HEK293 (cell line): Measurements from ENCODE around the gene AMT.

Source experiments
- CTCF ChIA-PET: fragments of 350-600 bp; formaldehyde crosslinking; extraction: SDS; loops from one replicate; lab custom pipeline; 2021; ENCODE audit warnings: antibody characterized with exemption; lab: Yijun Ruan, JAX
- POLR2A ChIA-PET: fragments of 300-600 bp; formaldehyde crosslinking; extraction: SDS; loops from one replicate; lab custom pipeline; 2020; ENCODE audit warnings: antibody characterized with exemption, inconsistent platforms; lab: Yijun Ruan, JAX
- H3K27ac ChIP-seq: fragments of 200-500 bp; sonication (Bioruptor generic); 2 replicates; pipeline ENCODE4 v1.5.1; 2014; ENCODE audit warnings: low read depth, low read length, control low read depth, inconsistent platforms; ENCODE audit errors: extremely low read depth
- H3K36me3 ChIP-seq, 2 experiments: fragments of 200-500 bp in 1 of 2; sonication (Bioruptor generic) in 1 of 2; 1 replicate in 1 of 2; 2 replicates in 1 of 2; pipeline ENCODE4 v1.5.1; 2014 to 2017; ENCODE audit warnings: inconsistent platforms in 2 of 2, low read length in 2 of 2; ENCODE audit not compliant: control insufficient read depth in 2 of 2, insufficient read depth in 1 of 2
- H3K4me1 ChIP-seq: fragments of 200-500 bp; sonication (Bioruptor generic); 2 replicates; pipeline ENCODE4 v1.5.1; 2014; ENCODE audit warnings: mild to moderate bottlenecking, low read length, inconsistent platforms; ENCODE audit not compliant: control insufficient read depth, insufficient read depth
- H3K4me3 ChIP-seq: 2 replicates; pipeline ENCODE4 v1.5.1; 2011; ENCODE audit warnings: low read depth, mild to moderate bottlenecking, control low read depth, low read length, moderate library complexity
- H3K9me3 ChIP-seq: fragments of 200-500 bp; sonication (Bioruptor generic); 2 replicates; pipeline ENCODE4 v1.5.1; 2014; ENCODE audit warnings: low read depth, low read length, inconsistent platforms; ENCODE audit not compliant: control insufficient read depth, insufficient read depth
- HOXC10 ChIP-seq: sonication (generic); formaldehyde crosslinking; IDR thresholded peaks from 2 replicates; pipeline ENCODE4 v1.8.1; 2023; ENCODE audit warnings: mild to moderate bottlenecking, missing genetic modification reagents
- REPIN1 ChIP-seq: fragments of 450-650 bp; formaldehyde crosslinking; IDR thresholded peaks from 2 replicates; pipeline ENCODE4 v1.5.1; 2017; ENCODE audit warnings: missing biosample characterization, missing genetic modification characterization, low read depth
- ZBTB20 ChIP-seq: fragments of 450-650 bp; formaldehyde crosslinking; IDR thresholded peaks from 2 replicates; pipeline ENCODE4 v1.5.1; 2016; ENCODE audit warnings: missing biosample characterization, missing genetic modification characterization
- ZBTB44 ChIP-seq: fragments of 450-650 bp; IDR thresholded peaks from 2 replicates; pipeline ENCODE4 v1.5.1; 2018; ENCODE audit warnings: missing biosample characterization, mild to moderate bottlenecking, missing genetic modification characterization
- ZBTB6 ChIP-seq: fragments of 450-650 bp; formaldehyde crosslinking; IDR thresholded peaks from 2 replicates; pipeline ENCODE4 v1.5.1; 2017; ENCODE audit warnings: missing biosample characterization, missing genetic modification characterization
- ZNF155 ChIP-seq: fragments of 450-650 bp; formaldehyde crosslinking; IDR thresholded peaks from 2 replicates; pipeline ENCODE4 v1.5.1; 2016; ENCODE audit warnings: missing biosample characterization, missing genetic modification characterization
- ZNF211 ChIP-seq: fragments of 450-650 bp; formaldehyde crosslinking; IDR thresholded peaks from 2 replicates; pipeline ENCODE4 v1.5.1; 2016; ENCODE audit warnings: low read depth, missing biosample characterization, missing genetic modification characterization
- ZNF24 ChIP-seq: fragments of 450-650 bp; formaldehyde crosslinking; IDR thresholded peaks from 2 replicates; pipeline ENCODE4 v1.5.1; 2016; ENCODE audit warnings: missing biosample characterization, missing genetic modification characterization
- ZNF335 ChIP-seq: fragments of 450-650 bp; formaldehyde crosslinking; conservative IDR thresholded peaks from 2 replicates; pipeline ENCODE4 v1.5.1; 2016; ENCODE audit warnings: missing biosample characterization, missing genetic modification characterization
- ZNF391 ChIP-seq: fragments of 450-650 bp; formaldehyde crosslinking; IDR thresholded peaks from 2 replicates; pipeline ENCODE4 v1.5.1; 2016; ENCODE audit warnings: low read depth, missing biosample characterization, missing genetic modification characterization, borderline replicate concordance
- ZNF394 ChIP-seq: fragments of 450-650 bp; formaldehyde crosslinking; IDR thresholded peaks from 2 replicates; pipeline ENCODE4 v1.5.1; 2016; ENCODE audit warnings: missing biosample characterization, missing genetic modification characterization, mild to moderate bottlenecking, moderate library complexity, borderline replicate concordance
- ZNF488 ChIP-seq: fragments of 450-650 bp; formaldehyde crosslinking; IDR thresholded peaks from 2 replicates; pipeline ENCODE4 v1.5.1; 2016; ENCODE audit warnings: missing biosample characterization, missing genetic modification characterization
- ZNF544 ChIP-seq: fragments of 450-650 bp; formaldehyde crosslinking; IDR thresholded peaks from 2 replicates; pipeline ENCODE4 v1.5.0; 2017; ENCODE audit warnings: missing biosample characterization, missing genetic modification characterization
- ZNF549 ChIP-seq: fragments of 450-650 bp; IDR thresholded peaks from 2 replicates; pipeline ENCODE4 v1.5.1; 2018; ENCODE audit warnings: missing biosample characterization, missing genetic modification characterization, mild to moderate bottlenecking, inconsistent platforms, moderate library complexity
- ZNF585B ChIP-seq: fragments of 450-650 bp; formaldehyde crosslinking; IDR thresholded peaks from 2 replicates; pipeline ENCODE4 v1.5.1; 2016; ENCODE audit warnings: missing biosample characterization, missing genetic modification characterization
- ZNF610 ChIP-seq: fragments of 450-650 bp; formaldehyde crosslinking; IDR thresholded peaks from 2 replicates; pipeline ENCODE4 v1.5.1; 2016; ENCODE audit warnings: missing biosample characterization, missing genetic modification characterization, borderline replicate concordance
- ZNF664 ChIP-seq: fragments of 450-650 bp; formaldehyde crosslinking; IDR thresholded peaks from 2 replicates; pipeline ENCODE4 v1.5.1; 2016; ENCODE audit warnings: missing biosample characterization, missing genetic modification characterization
- ZNF747 ChIP-seq: fragments of 450-650 bp; formaldehyde crosslinking; IDR thresholded peaks from 2 replicates; pipeline ENCODE4 v1.5.1; 2016; ENCODE audit warnings: missing biosample characterization, missing genetic modification characterization
- ZNF776 ChIP-seq: fragments of 450-650 bp; formaldehyde crosslinking; IDR thresholded peaks from 2 replicates; pipeline ENCODE4 v1.5.0; 2017; ENCODE audit warnings: missing biosample characterization, missing genetic modification characterization, borderline replicate concordance
- ZNF777 ChIP-seq: fragments of 450-650 bp; formaldehyde crosslinking; IDR thresholded peaks from 2 replicates; pipeline ENCODE4 v1.5.1; 2017; ENCODE audit warnings: missing biosample characterization, missing genetic modification characterization, borderline replicate concordance
- TF ChIP-seq, protein P1 (sequence below): fragments of 450-650 bp; formaldehyde crosslinking; IDR thresholded peaks from 2 replicates; pipeline ENCODE4 v1.5.1; 2017; ENCODE audit warnings: missing biosample characterization, missing genetic modification characterization
- TF ChIP-seq, protein P2 (sequence below): fragments of 450-650 bp; formaldehyde crosslinking; IDR thresholded peaks from 2 replicates; pipeline ENCODE4 v1.5.1; 2016; ENCODE audit warnings: missing biosample characterization, missing genetic modification characterization, low read depth
- TF ChIP-seq, protein P3 (sequence below): fragments of 450-650 bp; formaldehyde crosslinking; IDR thresholded peaks from 2 replicates; pipeline ENCODE4 v1.5.1; 2017; ENCODE audit warnings: missing biosample characterization, missing genetic modification characterization
- TF ChIP-seq, protein P4 (sequence below): fragments of 450-650 bp; formaldehyde crosslinking; IDR thresholded peaks from 2 replicates; pipeline ENCODE4 v1.5.1; 2016; ENCODE audit warnings: missing biosample characterization, missing genetic modification characterization

The AMT gene

GRCh38 chr3:49386056-49386756 is 36.1 kb downstream of the AMT start:
- Histone ChIP-seq H3K36me3 (peaks cover 0 to 3% of the 10 kb centered on the region in 2 experiments; a peak in 2 of 3 replicates), H3K9me3 (no peaks in the 10 kb centered on the region), H3K27ac (no peak overlapping the region), H3K4me3 (no peak overlapping the region), H3K4me1 (no peaks in the 10 kb centered on the region)
- CTCF ChIA-PET: no interaction called here
- TF ChIP-seq ZNF776 (no peak), ZBTB6 (tag by site-specific recombination) (no peak), ZNF747 (tag by site-specific recombination) (no peak), ZNF664 (tag by site-specific recombination) (no peak), ZNF335 (no peak), ZNF391 (tag by site-specific recombination) (no peak), ZNF155 (tag by site-specific recombination) (no peak), ZNF544 (tag by site-specific recombination) (no peak), ZNF394 (tag by site-specific recombination) (no peak), HOXC10 (no peak), ZNF211 (tag by site-specific recombination) (no peak), ZNF585B (tag by site-specific recombination) (no peak), ZBTB20 (tag by site-specific recombination) (no peak)
- TF ChIP-seq, protein P1, sequence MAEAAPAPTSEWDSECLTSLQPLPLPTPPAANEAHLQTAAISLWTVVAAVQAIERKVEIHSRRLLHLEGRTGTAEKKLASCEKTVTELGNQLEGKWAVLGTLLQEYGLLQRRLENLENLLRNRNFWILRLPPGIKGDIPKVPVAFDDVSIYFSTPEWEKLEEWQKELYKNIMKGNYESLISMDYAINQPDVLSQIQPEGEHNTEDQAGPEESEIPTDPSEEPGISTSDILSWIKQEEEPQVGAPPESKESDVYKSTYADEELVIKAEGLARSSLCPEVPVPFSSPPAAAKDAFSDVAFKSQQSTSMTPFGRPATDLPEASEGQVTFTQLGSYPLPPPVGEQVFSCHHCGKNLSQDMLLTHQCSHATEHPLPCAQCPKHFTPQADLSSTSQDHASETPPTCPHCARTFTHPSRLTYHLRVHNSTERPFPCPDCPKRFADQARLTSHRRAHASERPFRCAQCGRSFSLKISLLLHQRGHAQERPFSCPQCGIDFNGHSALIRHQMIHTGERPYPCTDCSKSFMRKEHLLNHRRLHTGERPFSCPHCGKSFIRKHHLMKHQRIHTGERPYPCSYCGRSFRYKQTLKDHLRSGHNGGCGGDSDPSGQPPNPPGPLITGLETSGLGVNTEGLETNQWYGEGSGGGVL (tag by site-specific recombination): no peak
- TF ChIP-seq, protein P2, sequence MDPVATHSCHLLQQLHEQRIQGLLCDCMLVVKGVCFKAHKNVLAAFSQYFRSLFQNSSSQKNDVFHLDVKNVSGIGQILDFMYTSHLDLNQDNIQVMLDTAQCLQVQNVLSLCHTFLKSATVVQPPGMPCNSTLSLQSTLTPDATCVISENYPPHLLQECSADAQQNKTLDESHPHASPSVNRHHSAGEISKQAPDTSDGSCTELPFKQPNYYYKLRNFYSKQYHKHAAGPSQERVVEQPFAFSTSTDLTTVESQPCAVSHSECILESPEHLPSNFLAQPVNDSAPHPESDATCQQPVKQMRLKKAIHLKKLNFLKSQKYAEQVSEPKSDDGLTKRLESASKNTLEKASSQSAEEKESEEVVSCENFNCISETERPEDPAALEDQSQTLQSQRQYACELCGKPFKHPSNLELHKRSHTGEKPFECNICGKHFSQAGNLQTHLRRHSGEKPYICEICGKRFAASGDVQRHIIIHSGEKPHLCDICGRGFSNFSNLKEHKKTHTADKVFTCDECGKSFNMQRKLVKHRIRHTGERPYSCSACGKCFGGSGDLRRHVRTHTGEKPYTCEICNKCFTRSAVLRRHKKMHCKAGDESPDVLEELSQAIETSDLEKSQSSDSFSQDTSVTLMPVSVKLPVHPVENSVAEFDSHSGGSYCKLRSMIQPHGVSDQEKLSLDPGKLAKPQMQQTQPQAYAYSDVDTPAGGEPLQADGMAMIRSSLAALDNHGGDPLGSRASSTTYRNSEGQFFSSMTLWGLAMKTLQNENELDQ (tag by site-specific recombination): no peak
- POLR2A ChIA-PET: no interaction called here

- Histone ChIP-seq H3K9me3 (no peaks in the 10 kb centered on the region), H3K36me3 (peaks cover 0 to 3% of the 10 kb centered on the region in 2 experiments; a peak in 2 of 3 replicates), H3K27ac (no peak overlapping the region), H3K4me1 (no peaks in the 10 kb centered on the region), H3K4me3 (no peak overlapping the region)
- ChIA-PET CTCF (no interaction called here), POLR2A (no interaction called here)
- TF ChIP-seq, protein P3, sequence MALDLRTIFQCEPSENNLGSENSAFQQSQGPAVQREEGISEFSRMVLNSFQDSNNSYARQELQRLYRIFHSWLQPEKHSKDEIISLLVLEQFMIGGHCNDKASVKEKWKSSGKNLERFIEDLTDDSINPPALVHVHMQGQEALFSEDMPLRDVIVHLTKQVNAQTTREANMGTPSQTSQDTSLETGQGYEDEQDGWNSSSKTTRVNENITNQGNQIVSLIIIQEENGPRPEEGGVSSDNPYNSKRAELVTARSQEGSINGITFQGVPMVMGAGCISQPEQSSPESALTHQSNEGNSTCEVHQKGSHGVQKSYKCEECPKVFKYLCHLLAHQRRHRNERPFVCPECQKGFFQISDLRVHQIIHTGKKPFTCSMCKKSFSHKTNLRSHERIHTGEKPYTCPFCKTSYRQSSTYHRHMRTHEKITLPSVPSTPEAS: no peak
- no peak for TF ChIP-seq ZNF777 (tag by site-specific recombination)
- no peak for TF ChIP-seq ZNF776
- TF ChIP-seq ZBTB20 (tag by site-specific recombination): no peak
- no peak for TF ChIP-seq ZNF488 (tag by site-specific recombination)
- no peak for TF ChIP-seq ZNF549 (tag by site-specific recombination)
- no peak for TF ChIP-seq ZBTB44 (tag by site-specific recombination)
- TF ChIP-seq, protein P4, sequence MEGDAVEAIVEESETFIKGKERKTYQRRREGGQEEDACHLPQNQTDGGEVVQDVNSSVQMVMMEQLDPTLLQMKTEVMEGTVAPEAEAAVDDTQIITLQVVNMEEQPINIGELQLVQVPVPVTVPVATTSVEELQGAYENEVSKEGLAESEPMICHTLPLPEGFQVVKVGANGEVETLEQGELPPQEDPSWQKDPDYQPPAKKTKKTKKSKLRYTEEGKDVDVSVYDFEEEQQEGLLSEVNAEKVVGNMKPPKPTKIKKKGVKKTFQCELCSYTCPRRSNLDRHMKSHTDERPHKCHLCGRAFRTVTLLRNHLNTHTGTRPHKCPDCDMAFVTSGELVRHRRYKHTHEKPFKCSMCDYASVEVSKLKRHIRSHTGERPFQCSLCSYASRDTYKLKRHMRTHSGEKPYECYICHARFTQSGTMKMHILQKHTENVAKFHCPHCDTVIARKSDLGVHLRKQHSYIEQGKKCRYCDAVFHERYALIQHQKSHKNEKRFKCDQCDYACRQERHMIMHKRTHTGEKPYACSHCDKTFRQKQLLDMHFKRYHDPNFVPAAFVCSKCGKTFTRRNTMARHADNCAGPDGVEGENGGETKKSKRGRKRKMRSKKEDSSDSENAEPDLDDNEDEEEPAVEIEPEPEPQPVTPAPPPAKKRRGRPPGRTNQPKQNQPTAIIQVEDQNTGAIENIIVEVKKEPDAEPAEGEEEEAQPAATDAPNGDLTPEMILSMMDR (tag by site-specific recombination): no peak
- no peak for TF ChIP-seq ZNF610 (tag by site-specific recombination)
- TF ChIP-seq ZNF24 (tag by site-specific recombination): no peak
- TF ChIP-seq REPIN1: no peak
Measured at GRCh38 chr3:49385617-49386016, 36.7 kb downstream of the AMT start.
